Activated naive CD8-positive, alpha-beta T cell treated with anti-CD3 and anti-CD28 coated beads for 36 hours (primary cell): Measurements from ENCODE around the gene DEFB112. TPM values are rescaled to one million over a fixed set of nuclear protein-coding genes. Genes with fewer than 3 reads are reported as not detected.

Source experiments
- DNase-seq: peaks from one replicate; pipeline ENCODE4 v3.0.0; 2021
- H3K27ac Mint-ChIP-seq: one replicate; pipeline ENCODE4 v1.8.0; 2022; ENCODE audit warnings: mild to moderate bottlenecking, moderate library complexity, mixed read lengths
- H3K27me3 Mint-ChIP-seq: one replicate; pipeline ENCODE4 v1.8.0; 2022; ENCODE audit warnings: mild to moderate bottlenecking, mixed read lengths
- H3K36me3 Mint-ChIP-seq: one replicate; pipeline ENCODE4 v1.8.0; 2021; ENCODE audit warnings: mild to moderate bottlenecking, mixed read lengths
- H3K4me1 Mint-ChIP-seq: one replicate; pipeline ENCODE4 v1.8.0; 2021; ENCODE audit warnings: mixed read lengths
- H3K4me3 Mint-ChIP-seq: one replicate; pipeline ENCODE4 v1.8.0; 2022; ENCODE audit warnings: mild to moderate bottlenecking, moderate library complexity, mixed read lengths
- H3K9me3 Mint-ChIP-seq: one replicate; pipeline ENCODE4 v1.8.0; 2022; ENCODE audit warnings: mixed read lengths
- total RNA-seq, 2 experiments: library from RNA; stranded (reverse); gene quantifications; one replicate each; pipeline ENCODE4 v1.2.3, GENCODE V29; 2021

The DEFB112 gene
- total RNA-seq: not detected

DNA sequence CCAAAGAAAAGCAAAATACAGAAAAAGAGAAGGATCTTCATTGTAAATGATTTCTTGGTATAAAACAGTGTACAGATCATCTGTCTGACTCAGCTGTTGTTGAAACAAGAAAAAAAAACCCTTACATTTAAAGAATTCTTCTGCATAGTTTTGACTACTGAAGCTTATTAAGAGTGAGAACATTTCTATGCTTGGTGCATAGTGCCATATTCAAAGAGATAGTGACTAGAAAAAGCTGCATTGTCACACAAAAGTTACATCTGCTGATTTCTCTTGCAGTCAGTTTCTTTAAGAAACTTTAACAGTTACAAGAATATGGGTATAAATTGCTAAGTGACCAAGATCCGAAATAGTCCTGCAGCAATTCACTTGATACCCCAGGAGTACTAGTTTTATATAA is at the start of gene DEFB112:
Gene DEFB112, minus strand, starts transcription at position 101 of the 400 bp plus-strand sequence. Its CDS starts 60 bp downstream, at position 41.
- H3K27me3 Mint-ChIP-seq: no peaks in the 10 kb centered on the region
- H3K4me1 Mint-ChIP-seq: no peaks in the 10 kb centered on the region
- H3K36me3 Mint-ChIP-seq: no peaks in the 10 kb centered on the region
- H3K9me3 Mint-ChIP-seq: no peaks in the 10 kb centered on the region
- H3K27ac Mint-ChIP-seq: no peak within 1 kb of the TSS
- H3K4me3 Mint-ChIP-seq: no peak within 1 kb of the TSS
- no peak for DNase-seq

DNA sequence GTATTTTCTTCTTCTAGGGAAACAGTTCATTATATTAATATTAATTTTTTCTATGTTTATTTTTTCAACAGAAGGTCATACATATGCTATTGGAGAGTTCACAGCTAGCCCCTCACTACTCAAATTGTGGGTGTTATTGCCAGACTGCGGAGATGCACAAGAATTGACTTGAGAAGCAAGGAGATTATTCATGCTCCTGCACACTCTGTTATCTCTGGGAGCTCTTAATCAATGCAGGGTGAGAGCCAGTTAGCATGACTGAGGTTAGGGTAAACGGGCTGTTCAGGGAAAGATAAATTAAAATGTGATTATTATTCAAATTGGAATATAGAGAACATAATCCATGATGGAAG is 48.9 kb upstream of the DEFB112 start:
- Mint-ChIP-seq H3K4me3 (no peak overlapping the region), H3K27ac (no peak overlapping the region), H3K27me3 (no peaks in the 10 kb centered on the region), H3K4me1 (no peaks in the 10 kb centered on the region), H3K36me3 (no peaks in the 10 kb centered on the region), H3K9me3 (peaks cover 1% of the 10 kb centered on the region)
- DNase-seq: no peak

DNA sequence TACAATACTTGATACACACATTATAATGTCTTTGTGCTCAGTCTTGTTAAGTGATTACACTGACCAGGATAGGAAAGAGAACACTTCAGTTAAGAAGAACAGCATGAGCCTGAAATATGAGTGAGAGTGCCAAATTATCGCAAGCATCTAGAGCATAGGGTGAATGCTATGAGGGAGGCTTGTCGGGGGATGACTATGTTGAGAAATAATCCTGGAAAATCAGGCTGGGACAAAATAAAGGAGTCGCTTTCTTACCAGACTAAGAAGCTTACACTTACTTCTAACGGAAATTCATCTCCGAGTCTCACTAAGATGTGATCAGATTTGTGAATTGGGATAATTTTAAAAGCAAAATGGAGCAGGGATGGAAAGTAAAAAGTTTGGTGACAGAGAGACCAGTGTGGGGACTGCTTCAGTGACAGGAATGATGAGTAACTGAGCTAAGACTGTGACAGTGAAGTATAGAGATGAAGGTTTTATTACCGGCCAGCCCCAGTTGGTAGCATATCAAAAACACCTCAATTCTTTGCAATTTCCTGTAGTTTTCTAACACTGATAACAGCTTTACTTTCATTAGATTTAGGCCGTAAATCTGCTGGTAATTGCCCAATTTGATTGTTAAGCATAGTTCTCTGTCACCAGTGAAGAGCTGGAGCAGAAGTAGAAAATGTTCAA is 48.4 kb upstream of the DEFB112 start:
- no peaks in the 10 kb centered on the region for H3K27me3 Mint-ChIP-seq
- no peak overlapping the region for H3K27ac Mint-ChIP-seq
- H3K9me3 Mint-ChIP-seq: peaks cover 1% of the 10 kb centered on the region
- H3K4me1 Mint-ChIP-seq: no peaks in the 10 kb centered on the region
- no peaks in the 10 kb centered on the region for H3K36me3 Mint-ChIP-seq
- H3K4me3 Mint-ChIP-seq: no peak overlapping the region
- no peak for DNase-seq

DNA sequence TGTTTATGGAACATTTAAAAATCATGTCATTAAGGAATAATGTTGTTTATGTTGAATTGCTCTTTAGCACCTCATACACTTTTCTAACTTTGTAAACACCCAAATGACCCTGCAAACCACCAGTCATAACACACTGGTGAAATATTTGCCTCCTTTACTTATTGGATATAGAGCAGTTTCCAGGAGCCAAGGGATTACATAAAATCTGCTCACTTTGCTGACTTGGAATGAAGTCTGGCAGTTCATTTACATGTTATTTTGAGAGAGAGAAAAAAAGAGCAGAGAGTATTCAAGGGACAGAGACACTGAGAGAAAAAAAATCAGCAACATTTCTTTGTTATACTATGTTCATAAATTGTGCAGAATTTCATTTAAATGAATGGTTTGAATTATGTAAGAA is 46.6 kb upstream of the DEFB112 start:
- Mint-ChIP-seq H3K4me1 (no peaks in the 10 kb centered on the region), H3K9me3 (peaks cover 1% of the 10 kb centered on the region), H3K27me3 (no peaks in the 10 kb centered on the region), H3K27ac (no peak overlapping the region), H3K4me3 (no peak overlapping the region), H3K36me3 (no peaks in the 10 kb centered on the region)
- no peak for DNase-seq

DNA sequence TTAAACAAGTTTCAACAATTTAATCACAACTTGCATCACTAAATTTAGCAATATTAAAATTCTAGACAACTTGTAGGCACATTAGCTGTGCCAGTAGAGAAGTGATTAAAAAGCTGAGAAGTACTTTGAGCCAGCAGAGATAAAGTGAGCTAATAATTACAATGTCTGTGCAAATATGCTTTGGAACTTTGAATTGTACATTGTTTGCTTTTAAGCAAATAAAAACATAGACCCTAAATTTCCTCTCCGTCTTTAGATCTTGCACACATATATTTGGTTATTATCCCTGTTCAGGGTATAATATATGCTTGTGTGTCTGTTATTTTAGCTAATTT is 44.2 kb upstream of the DEFB112 start:
- DNase-seq: no peak
- peaks cover 1% of the 10 kb centered on the region for H3K9me3 Mint-ChIP-seq
- no peak overlapping the region for H3K4me3 Mint-ChIP-seq
- H3K4me1 Mint-ChIP-seq: no peaks in the 10 kb centered on the region
- no peaks in the 10 kb centered on the region for H3K27me3 Mint-ChIP-seq
- H3K36me3 Mint-ChIP-seq: no peaks in the 10 kb centered on the region
- H3K27ac Mint-ChIP-seq: no peak overlapping the region

- no peak for DNase-seq
- no peak overlapping the region for H3K4me3 Mint-ChIP-seq
- peaks cover 1% of the 10 kb centered on the region for H3K9me3 Mint-ChIP-seq
- no peaks in the 10 kb centered on the region for H3K4me1 Mint-ChIP-seq
- no peak overlapping the region for H3K27ac Mint-ChIP-seq
- H3K36me3 Mint-ChIP-seq: no peaks in the 10 kb centered on the region
- no peaks in the 10 kb centered on the region for H3K27me3 Mint-ChIP-seq
These were observed 43.6 kb upstream of the DEFB112 start for GRCh38 chr6:50093116-50093937.

- no peaks in the 10 kb centered on the region for H3K36me3 Mint-ChIP-seq
- no peak overlapping the region for H3K4me3 Mint-ChIP-seq
- no peaks in the 10 kb centered on the region for H3K4me1 Mint-ChIP-seq
- H3K27me3 Mint-ChIP-seq: no peaks in the 10 kb centered on the region
- no peak overlapping the region for H3K27ac Mint-ChIP-seq
- peaks cover 2% of the 10 kb centered on the region for H3K9me3 Mint-ChIP-seq
- no peak for DNase-seq
These were observed 41.9 kb upstream of the DEFB112 start for GRCh38 chr6:50091641-50092040.

- DNase-seq: no peak
- Mint-ChIP-seq H3K27me3 (no peaks in the 10 kb centered on the region), H3K4me1 (no peaks in the 10 kb centered on the region), H3K36me3 (no peaks in the 10 kb centered on the region), H3K27ac (no peak overlapping the region), H3K9me3 (peaks cover 2% of the 10 kb centered on the region), H3K4me3 (no peak overlapping the region)
These were observed 40.2 kb upstream of the DEFB112 start for GRCh38 chr6:50089911-50090310.

DNA sequence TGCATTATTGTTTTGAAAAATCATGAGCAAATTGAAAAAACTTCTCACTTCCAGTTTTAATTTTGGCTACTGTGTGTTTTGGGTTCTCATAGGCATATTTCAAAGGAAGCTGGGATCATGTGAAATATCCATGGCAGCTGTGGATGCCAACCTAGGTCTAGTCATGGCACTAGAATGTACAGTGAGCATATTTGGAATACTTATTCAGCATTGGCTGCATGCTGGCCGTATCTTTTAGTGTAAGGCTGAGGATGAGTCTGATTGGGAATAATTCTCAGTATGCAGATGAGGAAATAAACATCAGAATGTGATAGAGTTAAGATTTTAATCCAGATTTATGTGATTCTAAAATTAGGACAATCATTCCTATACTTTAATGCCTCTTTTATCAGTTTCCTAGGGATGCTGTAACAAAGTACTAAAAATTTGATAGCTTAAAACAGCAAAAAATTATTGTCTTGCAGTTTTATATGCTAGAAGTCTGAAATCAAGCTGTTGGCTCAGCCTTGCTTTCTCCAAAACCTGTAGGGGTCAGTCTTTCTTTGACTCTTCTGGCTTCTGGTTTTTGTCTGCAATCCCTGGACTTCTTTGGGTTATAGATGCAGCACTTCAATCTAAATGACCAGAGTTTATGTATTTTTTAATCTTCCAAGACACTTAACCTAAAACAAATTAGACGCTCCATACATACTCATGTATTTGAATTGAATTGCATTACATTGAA is 37.7 kb upstream of the DEFB112 start:
- DNase-seq: no peak
- Mint-ChIP-seq H3K27ac (no peak overlapping the region), H3K9me3 (peaks cover 2% of the 10 kb centered on the region), H3K36me3 (no peaks in the 10 kb centered on the region), H3K27me3 (no peaks in the 10 kb centered on the region), H3K4me1 (no peaks in the 10 kb centered on the region), H3K4me3 (no peak overlapping the region)

GRCh38 chr6:50077385-50077784 is 27.7 kb upstream of the DEFB112 start:
- H3K36me3 Mint-ChIP-seq: no peaks in the 10 kb centered on the region
- no peaks in the 10 kb centered on the region for H3K4me1 Mint-ChIP-seq
- H3K4me3 Mint-ChIP-seq: no peak overlapping the region
- H3K27me3 Mint-ChIP-seq: no peaks in the 10 kb centered on the region
- DNase-seq: no peak
- no peak overlapping the region for H3K27ac Mint-ChIP-seq
- peaks cover 2% of the 10 kb centered on the region for H3K9me3 Mint-ChIP-seq

- no peaks in the 10 kb centered on the region for H3K27me3 Mint-ChIP-seq
- DNase-seq: no peak
- peaks cover 2% of the 10 kb centered on the region for H3K9me3 Mint-ChIP-seq
- no peak overlapping the region for H3K27ac Mint-ChIP-seq
- H3K4me3 Mint-ChIP-seq: no peak overlapping the region
- H3K36me3 Mint-ChIP-seq: no peaks in the 10 kb centered on the region
- H3K4me1 Mint-ChIP-seq: no peaks in the 10 kb centered on the region
These were observed 26.7 kb upstream of the DEFB112 start for GRCh38 chr6:50076431-50076830.

DNA sequence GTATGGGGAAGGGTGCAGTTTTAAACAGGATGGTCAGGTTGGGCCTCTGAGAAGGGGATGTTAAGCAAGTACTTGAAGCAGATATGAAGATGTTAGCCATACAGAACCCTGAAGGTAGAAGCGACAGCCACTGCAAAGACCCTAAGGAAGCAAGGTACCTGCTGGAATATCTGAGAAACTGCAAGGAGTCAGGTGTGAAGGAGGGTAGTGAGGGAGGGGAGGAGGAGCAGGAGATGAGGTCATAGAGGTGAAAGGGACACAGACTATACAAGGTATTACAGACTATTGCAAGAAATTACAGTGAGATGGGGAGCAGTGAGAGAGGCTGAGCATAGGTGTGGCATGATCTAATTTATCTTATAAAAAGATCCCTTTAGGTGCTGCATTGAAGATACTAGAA is 22.2 kb upstream of the DEFB112 start:
- no peaks in the 10 kb centered on the region for H3K4me1 Mint-ChIP-seq
- no peak overlapping the region for H3K4me3 Mint-ChIP-seq
- no peaks in the 10 kb centered on the region for H3K36me3 Mint-ChIP-seq
- no peaks in the 10 kb centered on the region for H3K27me3 Mint-ChIP-seq
- no peak for DNase-seq
- H3K9me3 Mint-ChIP-seq: no peaks in the 10 kb centered on the region
- H3K27ac Mint-ChIP-seq: no peak overlapping the region

DNA sequence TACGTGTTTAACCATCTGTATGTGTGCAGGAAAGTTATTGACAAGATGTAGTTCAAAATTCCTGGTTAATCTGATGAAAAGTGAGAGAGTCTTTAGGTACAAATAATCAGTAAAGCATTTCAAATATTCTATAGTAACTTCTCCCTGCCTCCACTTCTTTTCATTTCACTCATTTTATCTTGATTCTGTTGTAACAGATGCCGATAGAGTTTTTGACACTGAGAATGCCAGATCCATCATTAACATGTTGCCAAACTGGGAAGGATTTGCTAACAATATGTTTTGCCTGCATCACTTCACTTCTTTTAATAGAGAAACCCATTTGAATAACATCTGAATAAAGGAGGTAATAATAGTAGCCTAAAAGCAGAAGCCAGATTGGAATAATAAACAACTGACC is 20.4 kb upstream of the DEFB112 start:
- H3K4me1 Mint-ChIP-seq: no peaks in the 10 kb centered on the region
- H3K9me3 Mint-ChIP-seq: no peaks in the 10 kb centered on the region
- no peak for DNase-seq
- H3K36me3 Mint-ChIP-seq: no peaks in the 10 kb centered on the region
- H3K4me3 Mint-ChIP-seq: no peak overlapping the region
- H3K27ac Mint-ChIP-seq: no peak overlapping the region
- H3K27me3 Mint-ChIP-seq: no peaks in the 10 kb centered on the region

DNA sequence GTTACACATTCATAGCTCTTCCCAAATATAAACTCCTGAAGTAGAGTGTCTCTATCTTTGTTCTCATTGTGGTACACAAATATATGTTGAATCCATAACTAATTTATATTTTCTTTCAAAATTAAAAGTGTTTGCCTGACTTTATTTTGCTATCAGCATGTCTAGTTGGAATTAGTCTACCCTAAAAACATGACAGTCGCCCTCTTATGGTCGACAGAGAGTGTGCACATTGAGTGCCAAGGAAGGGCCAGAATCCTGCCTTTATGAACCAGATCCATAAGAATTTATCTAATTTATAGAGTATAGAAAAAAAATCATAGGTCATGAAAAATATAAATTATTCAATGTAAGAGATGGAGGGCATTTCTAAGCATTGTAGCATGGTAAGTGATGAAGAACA is 12.3 kb upstream of the DEFB112 start:
- no peaks in the 10 kb centered on the region for H3K27me3 Mint-ChIP-seq
- no peak overlapping the region for H3K27ac Mint-ChIP-seq
- H3K4me3 Mint-ChIP-seq: no peak overlapping the region
- peaks cover 4% of the 10 kb centered on the region for H3K9me3 Mint-ChIP-seq
- DNase-seq: no peak
- H3K4me1 Mint-ChIP-seq: no peaks in the 10 kb centered on the region
- H3K36me3 Mint-ChIP-seq: no peaks in the 10 kb centered on the region

DNA sequence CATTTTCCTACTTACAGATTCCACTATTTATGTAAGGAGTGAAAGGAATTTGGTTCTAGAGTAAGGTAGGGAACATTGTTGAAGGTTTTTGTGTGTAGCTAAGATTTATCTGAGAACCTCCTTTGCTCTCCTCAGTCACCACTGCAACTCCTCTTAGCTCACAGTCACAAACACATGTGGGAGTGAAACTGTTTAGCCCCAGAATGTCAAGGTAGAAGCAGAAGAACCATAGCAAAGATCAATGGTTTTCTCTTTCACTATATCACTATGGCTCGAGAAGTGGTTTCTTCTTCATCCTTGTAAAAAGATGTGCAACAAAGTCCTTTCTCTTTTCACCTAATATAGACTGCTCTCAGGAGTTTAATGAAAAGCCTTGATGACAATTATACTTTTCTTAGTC is 6.5 kb upstream of the DEFB112 start:
- no peaks in the 10 kb centered on the region for H3K27me3 Mint-ChIP-seq
- no peak overlapping the region for H3K27ac Mint-ChIP-seq
- no peaks in the 10 kb centered on the region for H3K36me3 Mint-ChIP-seq
- H3K4me3 Mint-ChIP-seq: no peak overlapping the region
- no peaks in the 10 kb centered on the region for H3K4me1 Mint-ChIP-seq
- no peak for DNase-seq
- no peaks in the 10 kb centered on the region for H3K9me3 Mint-ChIP-seq
